Suppressor macrophage treated with lipopolysaccharide for 1 hour (primary cell): Measurements from ENCODE around the gene GAS6.
"Not testable (repeated sequence)": the region's sequence is repeated elsewhere in the genome, so short reads cannot be mapped to it uniquely, and the experiment has no call there.

ENCODE experiments used
- DNase-seq, 3 donors: peaks; one replicate each; pipeline ENCODE4 v3.0.0-alpha.2; 2020 to 2022

The GAS6 gene

GRCh38 chr13:113804017-113804702 is 59.7 kb downstream of the GAS6 start:
- DNase-seq: no peak

GRCh38 chr13:113803409-113804016 is 60.4 kb downstream of the GAS6 start:
- DNase-seq: no peak

GRCh38 chr13:113802761-113803160 is 61.1 kb downstream of the GAS6 start:
- no peak for DNase-seq

- peak; percentile 25 to 66 (median 49) for DNase-seq
Observed at GRCh38 chr13:113802090-113802531, 61.8 kb downstream of the GAS6 start.

GRCh38 chr13:113801289-113801961 is 62.5 kb downstream of the GAS6 start:
- DNase-seq: no peak

- DNase-seq: no peak
Observed at GRCh38 chr13:113800576-113800926, 63.3 kb downstream of the GAS6 start.

- DNase-seq: no peak
Observed at GRCh38 chr13:113798200-113798811, 65.6 kb downstream of the GAS6 start.

- no peak for DNase-seq
Observed at GRCh38 chr13:113796964-113797676, 66.8 kb downstream of the GAS6 start.

GRCh38 chr13:113796211-113796963 is 67.5 kb downstream of the GAS6 start:
- no peak for DNase-seq

- DNase-seq: not testable (repeated sequence)
Observed at GRCh38 chr13:113795362-113795761, 68.5 kb downstream of the GAS6 start.

- no peak for DNase-seq
Observed at GRCh38 chr13:113794764-113795173, 69.1 kb downstream of the GAS6 start.

- no peak for DNase-seq
Observed at GRCh38 chr13:113794086-113794485, 69.8 kb downstream of the GAS6 start.

GRCh38 chr13:113793718-113794085 is 70.2 kb downstream of the GAS6 start:
- DNase-seq: no peak

GRCh38 chr13:113792886-113793717 is 70.8 kb downstream of the GAS6 start:
- no peak for DNase-seq

- DNase-seq: no peak
Observed at GRCh38 chr13:113792236-113792770, 71.6 kb downstream of the GAS6 start.

GRCh38 chr13:113791761-113792160 is 72.1 kb downstream of the GAS6 start:
- DNase-seq: no peak

GRCh38 chr13:113791226-113791625 is 72.7 kb downstream of the GAS6 start:
- no peak for DNase-seq

GRCh38 chr13:113789931-113790330 is 73.9 kb downstream of the GAS6 start:
- DNase-seq: not testable (repeated sequence)

- DNase-seq: no peak
Observed at GRCh38 chr13:113789167-113789566, 74.7 kb downstream of the GAS6 start.

GRCh38 chr13:113788413-113789135 is 75.3 kb downstream of the GAS6 start:
- no peak for DNase-seq
